ENCODE data around the gene KIF16B. TPM values are rescaled to one million over a fixed set of nuclear protein-coding genes. Genes with fewer than 3 reads are reported as not detected.

KIF16B gene
- total RNA-seq, 4 donors from 2014 or later = 16.6 to 29.6 (median 20.2) TPM

DNA sequence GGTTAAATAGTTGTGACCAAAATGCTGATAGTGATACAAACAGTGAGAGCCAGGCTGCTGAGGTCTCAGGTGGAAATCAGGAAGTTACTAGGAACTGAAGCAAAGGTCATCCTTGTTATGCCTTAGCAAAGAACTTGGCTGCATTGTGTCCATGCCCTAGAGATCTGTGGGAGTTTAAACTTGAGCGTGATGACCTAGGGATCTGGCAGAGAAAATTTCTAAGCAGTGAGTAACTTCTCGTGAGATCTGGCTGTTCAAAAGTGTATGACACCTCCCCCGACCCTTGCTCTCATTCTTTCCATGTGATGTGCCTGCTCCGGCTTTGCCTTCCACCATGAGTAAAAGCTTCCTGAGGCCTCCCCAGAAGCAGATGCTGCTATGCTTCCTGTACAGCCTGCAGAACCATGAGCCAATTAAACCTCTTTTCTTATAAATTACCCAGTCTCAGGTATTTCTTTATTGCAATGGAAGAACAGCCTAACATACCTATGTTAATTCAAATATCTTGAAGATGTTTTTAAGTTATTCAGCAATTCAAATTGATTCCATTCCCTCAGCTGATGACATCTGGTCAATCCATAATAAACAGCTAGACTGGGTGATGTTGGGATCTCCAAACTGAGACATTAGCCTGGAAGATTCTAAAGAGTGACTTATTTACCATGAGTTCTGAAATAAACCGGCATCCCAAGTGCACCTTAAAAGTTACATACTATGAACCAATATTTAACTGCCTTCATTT is 33.8 kb downstream of the KIF16B start:
- Histone ChIP-seq H3K27ac (no peak overlapping the region), H3K27me3 (no peaks in the 10 kb centered on the region), H3K4me3 (no peak overlapping the region), H3K36me3 (no peaks in the 10 kb centered on the region), H3K4me1 (peaks cover 0 to 17% (median 0%) of the 10 kb centered on the region in 3 donors), H3K9me3 (no peaks in the 10 kb centered on the region)
- DNase-seq = no peak
- 85 to 87% methylated on average over 5 of the region's 5 CpGs for WGBS, 2 donors
- TF ChIP-seq POLR2A (IDR thresholded peaks at IDR 0.05) = no peak
- TF ChIP-seq, protein P1, sequence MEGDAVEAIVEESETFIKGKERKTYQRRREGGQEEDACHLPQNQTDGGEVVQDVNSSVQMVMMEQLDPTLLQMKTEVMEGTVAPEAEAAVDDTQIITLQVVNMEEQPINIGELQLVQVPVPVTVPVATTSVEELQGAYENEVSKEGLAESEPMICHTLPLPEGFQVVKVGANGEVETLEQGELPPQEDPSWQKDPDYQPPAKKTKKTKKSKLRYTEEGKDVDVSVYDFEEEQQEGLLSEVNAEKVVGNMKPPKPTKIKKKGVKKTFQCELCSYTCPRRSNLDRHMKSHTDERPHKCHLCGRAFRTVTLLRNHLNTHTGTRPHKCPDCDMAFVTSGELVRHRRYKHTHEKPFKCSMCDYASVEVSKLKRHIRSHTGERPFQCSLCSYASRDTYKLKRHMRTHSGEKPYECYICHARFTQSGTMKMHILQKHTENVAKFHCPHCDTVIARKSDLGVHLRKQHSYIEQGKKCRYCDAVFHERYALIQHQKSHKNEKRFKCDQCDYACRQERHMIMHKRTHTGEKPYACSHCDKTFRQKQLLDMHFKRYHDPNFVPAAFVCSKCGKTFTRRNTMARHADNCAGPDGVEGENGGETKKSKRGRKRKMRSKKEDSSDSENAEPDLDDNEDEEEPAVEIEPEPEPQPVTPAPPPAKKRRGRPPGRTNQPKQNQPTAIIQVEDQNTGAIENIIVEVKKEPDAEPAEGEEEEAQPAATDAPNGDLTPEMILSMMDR (IDR thresholded peaks at IDR 0.05) = no peak
- intact Hi-C loops (cut with DNase I) = no loop called here

DNA sequence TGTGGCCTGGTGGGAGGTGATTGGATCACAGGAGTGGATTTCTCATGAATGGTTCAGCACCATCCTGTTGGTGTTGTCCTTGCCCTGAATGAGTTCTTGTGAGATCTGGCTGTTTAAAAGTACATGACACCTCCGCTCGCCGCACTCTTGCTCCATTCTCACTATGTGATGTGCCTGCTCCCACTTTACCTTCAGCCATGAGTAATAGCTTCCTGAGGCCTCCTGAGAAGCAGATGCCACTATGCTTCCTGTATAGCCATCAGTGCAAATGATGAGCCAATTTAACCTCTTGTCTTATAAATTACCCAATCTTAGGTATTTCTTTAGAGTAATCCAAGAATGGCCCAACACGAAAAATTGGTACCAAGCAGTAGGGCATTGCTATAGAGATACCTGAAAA is 34.5 kb downstream of the KIF16B start:
- WGBS, 2 donors = 81 to 100% methylated on average over 4 of the region's 4 CpGs
- intact Hi-C loops (cut with DNase I) = no loop called here
- H3K4me1 ChIP-seq = peaks cover 0 to 17% (median 0%) of the 10 kb centered on the region in 3 donors
- no peak for DNase-seq
- H3K27ac ChIP-seq = no peak overlapping the region
- H3K9me3 ChIP-seq = no peaks in the 10 kb centered on the region
- H3K4me3 ChIP-seq = no peak overlapping the region
- TF ChIP-seq POLR2A (IDR thresholded peaks at IDR 0.05) = no peak
- TF ChIP-seq, protein P1 (IDR thresholded peaks at IDR 0.05) = no peak
- H3K36me3 ChIP-seq = no peaks in the 10 kb centered on the region
- no peaks in the 10 kb centered on the region for H3K27me3 ChIP-seq

DNA sequence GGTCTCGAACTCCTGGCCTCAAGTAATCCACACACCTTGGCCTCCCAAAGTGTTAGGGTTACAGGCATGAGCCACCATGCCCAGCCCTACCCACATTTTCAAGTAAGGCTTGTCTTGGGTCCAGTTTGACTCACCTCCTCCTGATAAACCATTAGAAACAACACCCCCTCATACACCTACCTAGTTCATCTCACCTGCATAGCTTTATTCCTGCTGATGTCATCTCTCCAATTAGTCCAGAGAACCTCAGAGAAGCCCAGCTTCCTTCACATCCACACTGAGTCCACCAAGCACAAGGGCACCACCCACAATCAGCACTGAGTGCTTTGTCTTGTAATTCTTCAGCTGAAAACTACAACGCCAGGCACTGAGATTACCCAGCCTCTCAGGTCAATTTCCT is 35.3 kb downstream of the KIF16B start:
- Histone ChIP-seq H3K4me1 (peaks cover 0 to 16% (median 0%) of the 10 kb centered on the region in 3 donors), H3K36me3 (no peaks in the 10 kb centered on the region), H3K4me3 (no peak overlapping the region), H3K27ac (no peak overlapping the region), H3K27me3 (no peaks in the 10 kb centered on the region), H3K9me3 (no peaks in the 10 kb centered on the region)
- intact Hi-C loops (cut with DNase I) = no loop called here
- 94% methylated on average over 2 of the region's 2 CpGs for WGBS, 2 donors
- TF ChIP-seq POLR2A (IDR thresholded peaks at IDR 0.05) = no peak
- TF ChIP-seq, protein P1 (IDR thresholded peaks at IDR 0.05) = no peak
- DNase-seq = no peak

DNA sequence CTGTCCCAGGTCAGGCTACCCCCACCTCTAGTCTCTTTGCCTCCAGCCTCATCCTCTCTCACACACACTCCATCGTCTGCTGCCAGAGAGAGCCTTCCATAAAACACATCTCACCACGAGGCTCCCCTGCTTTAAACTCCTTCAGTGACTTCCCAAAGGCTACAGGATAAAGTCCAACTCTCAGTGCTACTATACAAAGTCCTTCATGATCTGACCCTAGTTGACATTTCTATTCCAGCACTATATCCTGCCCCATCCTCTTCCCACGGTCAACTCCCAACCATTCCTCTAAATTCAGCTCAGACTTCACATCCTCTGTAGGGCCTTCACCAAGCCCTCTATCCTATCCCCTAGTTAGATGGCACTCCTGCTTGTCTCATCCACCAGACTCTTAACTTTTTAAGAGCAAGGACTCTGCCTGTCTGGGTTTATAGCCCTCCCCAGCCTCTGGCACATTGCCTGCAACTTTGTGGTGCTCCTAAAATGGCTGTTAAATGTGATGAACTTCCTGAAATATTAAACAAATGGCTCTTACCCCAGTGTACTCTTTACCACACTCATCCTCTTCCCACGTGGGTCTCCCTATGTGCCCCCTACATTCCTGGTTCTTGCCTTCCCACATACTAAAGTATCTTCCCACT is 36.1 kb downstream of the KIF16B start:
- TF ChIP-seq POLR2A (IDR thresholded peaks at IDR 0.05) = no peak
- TF ChIP-seq, protein P1 (IDR thresholded peaks at IDR 0.05) = no peak
- H3K9me3 ChIP-seq = no peaks in the 10 kb centered on the region
- 86 to 87% methylated on average over 4 of the region's 4 CpGs for WGBS, 2 donors
- intact Hi-C loops (cut with DNase I) = no loop called here
- no peaks in the 10 kb centered on the region for H3K36me3 ChIP-seq
- DNase-seq = no peak
- no peak overlapping the region for H3K27ac ChIP-seq
- peaks cover 0 to 15% (median 0%) of the 10 kb centered on the region in 3 donors for H3K4me1 ChIP-seq
- H3K27me3 ChIP-seq = no peaks in the 10 kb centered on the region
- H3K4me3 ChIP-seq = no peak overlapping the region

DNA sequence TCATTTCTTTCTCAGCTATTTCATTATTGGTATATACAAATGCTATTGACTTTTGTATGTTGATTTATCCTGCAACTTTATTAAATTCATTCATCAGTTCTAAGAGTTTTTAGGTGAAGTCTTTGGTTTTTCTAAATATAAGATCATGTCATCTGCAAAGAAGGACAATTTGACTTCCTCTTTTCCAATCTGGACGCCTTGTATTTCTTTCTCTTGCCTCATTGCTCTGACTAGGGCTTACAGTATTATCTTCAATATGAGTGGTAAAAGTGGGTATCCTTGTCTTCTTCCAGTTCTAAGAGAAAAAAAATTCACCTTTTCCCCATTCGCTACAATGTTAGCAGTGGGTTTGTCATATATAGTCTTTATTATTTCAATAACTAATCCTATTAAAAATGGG is 38.0 kb downstream of the KIF16B start:
- TF ChIP-seq POLR2A (IDR thresholded peaks at IDR 0.05) = no peak
- TF ChIP-seq, protein P1 (IDR thresholded peaks at IDR 0.05) = no peak
- no peak overlapping the region for H3K27ac ChIP-seq
- intact Hi-C loops (cut with DNase I) = no loop called here
- DNase-seq = no peak
- H3K36me3 ChIP-seq = no peaks in the 10 kb centered on the region
- H3K4me1 ChIP-seq = peaks cover 0 to 23% (median 4%) of the 10 kb centered on the region in 3 donors
- H3K27me3 ChIP-seq = no peaks in the 10 kb centered on the region
- no peak overlapping the region for H3K4me3 ChIP-seq
- 79 to 87% methylated on average over 2 of the region's 2 CpGs for WGBS, 2 donors
- no peaks in the 10 kb centered on the region for H3K9me3 ChIP-seq
